RPMI7951 (cell line): ENCODE results near the gene TUFM. TPM values are rescaled to one million over a fixed set of nuclear protein-coding genes. Genes with fewer than 3 reads are reported as not detected.
"Not testable (repeated sequence)": the region's sequence is repeated elsewhere in the genome, so short reads cannot be mapped to it uniquely, and the experiment has no call there.

Experiments
- DNase-seq: peaks from one replicate; pipeline ENCODE4 v3.0.0-alpha.2; 2012; ENCODE audit warnings: low read depth
- total RNA-seq: library from RNA; depleted of rRNA; stranded (reverse); fragments of >200 nt; shearing (Covaris generic); gene quantifications from 2 replicates; pipeline ENCODE4 v1.2.3, GENCODE V29; 2014

Gene TUFM
- total RNA-seq, 1 experiment from 2014 or later, result 99.1 TPM

DNA sequence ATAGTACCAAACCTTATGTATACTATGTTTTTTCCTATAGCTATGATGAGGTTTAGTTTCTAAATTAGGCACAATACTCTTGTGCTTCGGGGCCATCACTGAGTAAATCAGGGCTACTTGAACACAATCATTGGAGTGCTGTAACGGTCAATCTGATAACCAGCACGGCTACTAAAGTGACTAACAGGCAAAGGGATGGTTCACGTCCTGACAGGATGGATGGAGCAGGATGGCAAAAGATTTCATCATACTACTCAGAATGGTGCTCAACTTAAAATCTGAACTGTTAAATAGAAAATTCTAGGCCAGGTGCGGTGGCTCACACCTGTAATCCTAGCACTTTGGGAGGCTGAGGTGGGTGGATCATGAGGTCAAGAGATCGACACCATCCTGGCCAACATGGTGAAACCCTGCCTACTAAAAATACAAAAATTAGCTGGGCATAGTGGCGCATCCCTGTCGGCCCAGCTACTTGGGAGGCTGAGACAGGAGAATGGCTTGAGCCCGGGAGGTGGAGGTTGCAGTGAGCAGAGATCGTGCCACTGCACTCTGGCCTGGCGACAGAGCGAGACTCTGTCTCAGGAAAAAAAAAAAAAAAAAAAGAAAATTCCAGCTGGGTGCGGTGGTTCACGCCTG lies 7.0 kb downstream of the TUFM start:
- no peak for DNase-seq

DNA sequence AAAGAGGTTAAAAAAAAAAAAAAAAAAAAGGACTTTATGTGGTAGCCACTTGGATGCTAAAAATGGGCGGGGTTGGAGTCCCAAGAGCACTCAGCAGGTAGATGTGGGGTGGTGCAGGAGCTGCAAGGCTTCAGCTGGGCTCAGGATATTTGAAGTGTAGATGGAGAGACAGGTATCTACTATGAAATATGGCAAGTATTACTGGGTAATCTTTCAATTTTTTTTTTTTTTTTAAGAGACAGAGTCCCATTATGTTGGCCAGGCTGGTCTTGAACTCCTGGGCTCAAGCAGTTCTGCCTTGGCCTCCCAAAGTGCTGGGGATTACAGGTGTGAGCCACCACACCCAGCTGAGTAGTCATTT lies 7.6 kb downstream of the TUFM start:
- no peak for DNase-seq

DNA sequence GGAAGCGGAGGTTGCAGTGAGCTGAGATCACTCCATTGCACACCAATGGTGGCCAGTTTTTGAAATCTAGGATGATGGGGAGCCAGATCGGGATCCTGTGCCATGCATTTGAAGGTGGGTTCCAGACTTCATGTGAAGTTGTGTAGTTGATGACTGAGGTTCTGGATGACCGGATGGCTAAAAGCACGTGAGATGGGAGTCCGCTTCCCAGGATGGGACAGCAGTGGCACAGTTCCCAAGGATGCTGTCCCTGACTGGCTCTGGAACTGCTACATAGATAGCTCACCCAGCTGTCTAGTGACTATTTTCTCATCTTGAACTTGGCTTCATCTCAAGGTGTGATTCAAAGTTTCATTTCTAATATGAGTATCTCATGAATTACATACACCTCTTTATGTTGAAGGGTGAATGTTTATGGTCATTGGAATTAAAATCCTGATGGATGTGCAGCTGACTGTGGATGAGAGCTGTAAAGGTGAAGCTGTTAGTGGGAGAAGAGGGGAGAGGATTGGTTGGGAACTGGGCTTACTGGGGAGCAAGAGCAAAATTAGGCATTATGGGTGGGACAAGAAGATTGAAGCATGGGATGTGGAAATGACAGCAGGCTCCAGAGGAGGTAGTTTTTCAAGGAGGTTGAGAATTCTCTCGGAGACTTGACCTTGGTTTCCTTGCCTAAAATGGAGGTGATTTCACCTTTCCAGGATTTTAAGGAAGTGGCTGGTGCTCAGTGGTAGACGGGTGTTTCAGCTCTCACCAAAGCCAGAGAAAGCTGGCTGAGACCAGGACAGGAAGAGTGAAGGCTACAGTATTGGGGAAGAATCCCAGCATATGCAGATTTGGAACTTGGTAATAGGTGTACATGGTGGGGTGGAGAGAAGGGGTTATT lies 8.2 kb downstream of the TUFM start:
- DNase-seq, result no peak

DNA sequence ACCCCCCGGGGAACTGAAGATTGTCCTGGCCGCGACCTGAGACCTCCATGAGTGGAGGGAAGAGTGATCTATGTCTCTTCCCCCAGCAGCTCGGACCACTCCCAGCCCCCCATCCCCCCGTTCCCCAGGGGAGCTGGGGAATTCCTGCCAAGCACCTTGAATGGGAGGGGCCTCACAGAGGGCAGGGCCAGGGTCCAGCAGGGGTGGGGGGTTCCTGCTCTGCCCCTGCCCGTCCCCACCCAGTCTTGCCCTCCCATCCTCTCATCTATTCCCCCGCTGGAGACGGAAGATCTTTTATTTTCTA lies 9.4 kb downstream of the TUFM start:
- no peak for DNase-seq

DNA sequence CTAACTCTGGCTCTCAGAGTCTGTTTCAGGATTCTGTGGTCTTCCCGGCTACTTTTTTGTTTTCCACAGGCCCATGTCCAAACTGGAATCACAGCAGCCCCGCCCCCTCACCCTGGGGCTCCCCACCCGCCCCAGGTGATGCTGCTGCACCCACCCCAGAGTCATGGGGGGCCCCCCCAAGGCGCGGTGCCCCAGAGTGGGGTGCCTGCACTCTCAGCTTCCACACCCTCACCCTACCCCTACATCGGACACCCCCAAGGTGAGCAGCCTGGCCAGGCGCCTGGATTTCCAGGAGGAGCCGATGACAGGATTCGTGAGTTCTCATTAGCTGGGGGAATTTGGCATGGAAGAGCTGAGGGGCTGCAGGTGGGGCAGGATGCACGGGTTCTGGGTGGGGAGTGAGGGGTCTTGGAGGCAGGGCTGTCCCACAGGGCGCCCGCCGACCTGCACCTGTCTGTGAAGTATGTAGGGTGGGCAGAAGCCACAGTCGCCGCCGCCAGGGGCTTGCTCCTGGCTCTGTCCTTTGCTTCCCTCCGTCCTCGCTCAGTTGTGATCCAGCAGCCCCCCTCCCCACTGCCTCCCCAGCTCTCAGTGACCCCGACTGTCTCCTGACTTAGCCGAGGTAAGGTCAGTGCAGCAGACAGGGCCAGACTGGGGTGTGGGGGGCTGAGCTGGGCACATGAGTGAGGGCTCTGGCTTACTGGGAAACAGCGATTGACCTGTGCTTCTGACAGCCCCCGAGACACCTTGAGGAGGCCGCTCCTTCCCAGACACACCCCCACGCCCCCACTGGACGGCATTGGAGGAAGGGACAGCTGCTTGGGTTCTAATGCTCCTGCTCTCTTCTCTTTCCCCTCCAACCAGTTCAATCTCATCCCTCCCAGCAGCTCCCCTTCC lies 10.0 kb downstream of the TUFM start:
- no peak for DNase-seq

DNA sequence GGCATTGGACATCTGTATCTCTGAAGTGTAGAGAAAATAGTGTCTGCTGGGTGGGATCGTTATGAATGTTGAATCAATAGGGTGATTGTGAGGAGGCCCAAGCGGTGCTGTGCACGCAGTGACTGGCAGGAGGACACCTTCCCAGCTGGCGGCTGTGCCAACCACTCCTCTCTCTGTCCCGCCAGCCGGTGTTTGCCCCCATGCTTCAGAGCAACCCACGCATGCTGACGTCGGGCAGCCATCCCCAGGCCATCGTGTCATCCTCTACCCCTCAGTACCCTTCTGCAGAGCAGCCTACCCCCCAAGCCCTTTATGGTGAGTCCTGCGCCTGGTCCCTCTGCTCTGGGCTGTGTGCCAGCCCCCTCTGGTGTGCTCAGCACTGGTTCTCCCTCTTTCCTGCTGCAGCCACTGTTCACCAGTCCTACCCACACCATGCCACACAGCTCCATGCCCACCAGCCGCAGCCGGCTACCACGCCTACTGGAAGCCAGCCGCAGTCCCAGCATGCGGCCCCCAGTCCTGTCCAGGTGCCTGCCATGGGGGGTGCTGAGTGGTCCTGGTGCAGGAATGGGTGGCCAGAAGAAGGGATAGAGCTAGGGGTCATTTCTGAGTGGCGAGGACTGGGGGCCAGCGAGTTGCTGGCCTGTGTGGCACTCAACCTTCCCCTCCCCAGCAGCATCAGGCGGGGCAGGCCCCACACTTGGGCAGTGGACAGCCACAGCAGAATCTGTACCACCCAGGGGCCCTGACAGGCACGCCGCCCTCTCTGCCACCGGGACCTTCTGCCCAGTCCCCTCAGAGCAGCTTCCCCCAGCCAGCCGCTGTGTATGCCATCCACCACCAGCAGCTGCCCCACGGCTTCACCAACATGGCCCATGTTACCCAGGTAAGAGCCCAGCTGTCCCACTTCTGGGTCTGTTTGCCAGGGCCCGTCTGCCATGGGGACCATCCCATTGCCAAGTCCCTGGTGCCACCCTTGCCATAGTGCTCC lies 11.0 kb downstream of the TUFM start:
- no peak for DNase-seq

DNA sequence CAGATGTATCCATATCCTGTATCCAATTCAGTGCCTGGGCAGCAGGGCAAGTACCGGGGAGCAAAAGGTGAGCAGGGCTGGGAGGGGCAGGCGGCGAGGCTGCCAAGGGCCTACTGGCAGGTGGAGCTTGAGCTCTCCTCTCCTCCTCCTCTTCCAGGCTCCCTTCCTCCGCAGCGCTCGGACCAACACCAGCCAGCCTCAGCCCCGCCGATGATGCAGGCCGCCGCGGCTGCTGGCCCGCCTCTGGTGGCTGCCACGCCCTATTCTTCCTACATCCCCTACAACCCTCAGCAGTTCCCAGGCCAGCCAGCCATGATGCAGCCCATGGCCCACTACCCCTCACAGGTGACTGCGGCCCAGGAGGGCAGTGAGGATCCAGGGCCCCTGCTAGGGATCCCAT lies 11.8 kb downstream of the TUFM start:
- no peak for DNase-seq

DNA sequence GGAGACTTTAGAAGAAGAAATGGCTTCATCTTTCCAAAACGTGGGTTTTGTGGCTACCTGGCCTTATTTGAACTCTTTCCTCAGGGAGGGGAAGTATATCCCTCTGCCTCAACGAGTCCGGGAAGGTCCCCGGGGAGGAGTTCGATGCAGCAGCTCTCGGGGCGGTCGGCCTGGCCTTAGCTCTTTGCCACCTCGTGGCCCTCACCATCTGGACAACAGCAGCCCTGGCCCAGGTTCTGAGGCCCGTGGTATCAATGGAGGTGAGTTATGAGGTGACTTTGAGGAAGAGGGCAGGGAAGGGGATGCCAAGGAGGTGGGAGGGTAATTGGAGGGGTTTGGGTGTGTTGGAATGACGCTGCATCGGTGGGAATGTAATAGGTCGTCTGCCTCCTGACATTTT lies 15.6 kb downstream of the TUFM start:
- DNase-seq, result no peak

DNA sequence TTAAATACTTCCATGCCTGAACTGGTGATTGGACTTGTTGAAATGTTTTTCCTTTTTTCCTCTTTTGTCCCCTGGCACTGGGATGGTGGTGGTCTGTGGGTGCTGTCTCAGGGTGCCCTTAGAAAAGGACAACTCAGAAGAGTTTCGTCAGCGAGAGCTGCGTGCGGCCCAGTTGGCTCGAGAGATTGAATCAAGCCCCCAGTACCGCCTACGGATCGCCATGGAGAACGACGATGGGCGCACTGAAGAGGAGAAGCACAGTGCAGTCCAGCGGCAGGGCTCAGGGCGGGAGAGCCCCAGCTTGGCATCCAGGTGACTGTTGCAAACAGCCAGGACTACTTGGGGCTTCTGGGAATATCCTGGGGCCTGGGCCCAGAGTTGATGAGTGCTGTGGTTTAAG lies 16.4 kb downstream of the TUFM start:
- no peak for DNase-seq

DNA sequence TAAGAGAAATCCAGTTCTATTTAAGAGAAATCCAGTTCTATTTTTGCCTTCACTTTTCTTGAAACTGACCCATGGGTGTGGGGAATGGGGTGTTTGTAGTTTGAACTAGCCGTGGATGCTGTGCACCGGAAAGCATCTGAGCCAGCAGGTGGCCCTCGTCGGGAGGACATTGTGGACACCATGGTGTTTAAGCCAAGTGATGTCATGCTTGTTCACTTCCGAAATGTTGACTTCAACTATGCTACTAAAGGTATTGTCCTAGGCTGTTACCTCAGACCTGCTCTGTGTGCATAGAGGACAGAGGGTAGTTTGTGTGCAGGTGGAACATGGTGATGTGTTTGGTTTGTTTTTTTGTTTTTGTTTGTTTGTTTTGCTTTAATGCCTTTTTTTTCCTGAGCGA lies 20.0 kb downstream of the TUFM start:
- no peak for DNase-seq

DNA sequence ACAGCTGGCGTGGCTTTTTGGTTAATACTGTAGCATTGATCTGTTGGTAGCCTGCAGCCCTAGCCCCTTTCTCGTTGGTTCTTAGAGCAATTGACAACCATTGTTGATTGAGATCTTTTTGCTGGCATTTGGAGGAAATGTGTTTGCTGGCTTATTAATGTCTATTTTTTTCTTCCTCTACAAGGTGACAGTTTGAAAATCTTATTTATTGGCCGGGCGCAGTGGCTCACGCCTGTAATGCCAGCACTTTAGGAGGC lies 21.5 kb downstream of the TUFM start:
- DNase-seq, result no peak

DNA sequence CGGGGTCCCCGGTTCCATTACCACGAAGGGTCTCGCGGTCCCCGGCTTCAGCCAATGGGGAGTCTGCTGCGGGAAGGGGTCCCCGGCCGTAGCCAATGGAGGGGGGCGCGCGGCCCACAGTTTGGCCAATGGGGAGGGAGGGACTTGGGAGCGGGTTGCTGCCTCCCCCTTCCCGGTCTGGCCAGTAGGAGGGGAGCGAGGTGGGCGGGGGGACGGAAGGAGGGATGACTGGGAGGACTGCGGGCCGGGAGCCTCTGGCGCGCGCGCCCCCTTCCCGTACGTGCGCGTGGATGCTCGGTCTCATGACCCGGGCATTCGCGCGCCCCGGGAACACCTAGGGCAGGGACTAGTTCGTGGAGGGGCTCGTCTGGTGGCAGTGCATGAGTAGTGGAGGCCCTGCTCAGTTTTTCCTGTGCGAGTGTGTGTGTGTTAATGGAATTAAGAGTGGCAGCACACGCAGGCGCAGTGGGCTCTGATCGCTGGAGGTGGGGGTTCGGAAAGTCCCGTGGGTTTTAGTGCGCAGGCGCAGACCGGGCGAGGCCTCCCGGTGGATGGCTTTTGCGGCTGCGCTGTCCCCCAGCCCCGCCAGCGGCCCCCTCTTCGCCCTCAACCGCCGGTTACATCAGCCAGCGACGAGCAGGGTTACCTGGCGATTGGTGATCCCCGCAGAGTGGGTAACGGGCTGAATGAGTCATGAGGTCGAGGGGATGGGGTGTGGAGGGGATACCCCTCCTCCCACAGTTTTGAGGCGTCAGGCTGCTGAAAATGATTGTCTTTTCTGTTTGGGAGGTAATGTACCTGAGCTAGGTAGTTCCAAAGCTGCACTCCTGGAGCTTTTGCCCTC lies 22.1 kb downstream of the TUFM start:
- peak; percentile 96 for DNase-seq

DNA sequence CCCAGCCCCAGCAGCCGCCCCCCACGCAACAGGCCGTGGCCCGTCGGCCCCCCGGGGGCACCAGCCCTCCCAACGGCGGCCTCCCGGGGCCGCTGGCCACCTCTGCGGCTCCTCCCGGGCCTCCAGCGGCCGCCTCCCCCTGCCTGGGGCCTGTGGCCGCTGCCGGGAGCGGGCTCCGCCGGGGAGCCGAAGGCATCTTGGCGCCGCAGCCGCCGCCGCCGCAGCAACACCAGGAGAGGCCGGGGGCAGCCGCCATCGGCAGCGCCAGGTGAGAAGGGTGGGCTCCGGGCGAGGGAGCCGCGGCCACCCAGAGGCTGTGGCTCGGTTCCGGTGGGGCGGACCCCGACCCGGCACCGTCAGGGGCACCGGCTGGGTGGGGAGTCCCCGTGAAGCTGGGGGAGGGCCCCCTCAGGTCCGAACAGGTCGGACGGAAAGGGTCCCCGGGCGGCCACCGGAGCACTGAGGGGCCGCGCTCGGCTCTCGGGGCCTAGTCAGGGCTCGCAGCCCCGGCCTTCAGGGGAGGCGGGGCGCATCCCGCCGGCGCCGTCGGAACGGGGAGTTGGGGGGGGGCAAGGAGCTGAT lies 22.8 kb downstream of the TUFM start:
- no peak for DNase-seq

DNA sequence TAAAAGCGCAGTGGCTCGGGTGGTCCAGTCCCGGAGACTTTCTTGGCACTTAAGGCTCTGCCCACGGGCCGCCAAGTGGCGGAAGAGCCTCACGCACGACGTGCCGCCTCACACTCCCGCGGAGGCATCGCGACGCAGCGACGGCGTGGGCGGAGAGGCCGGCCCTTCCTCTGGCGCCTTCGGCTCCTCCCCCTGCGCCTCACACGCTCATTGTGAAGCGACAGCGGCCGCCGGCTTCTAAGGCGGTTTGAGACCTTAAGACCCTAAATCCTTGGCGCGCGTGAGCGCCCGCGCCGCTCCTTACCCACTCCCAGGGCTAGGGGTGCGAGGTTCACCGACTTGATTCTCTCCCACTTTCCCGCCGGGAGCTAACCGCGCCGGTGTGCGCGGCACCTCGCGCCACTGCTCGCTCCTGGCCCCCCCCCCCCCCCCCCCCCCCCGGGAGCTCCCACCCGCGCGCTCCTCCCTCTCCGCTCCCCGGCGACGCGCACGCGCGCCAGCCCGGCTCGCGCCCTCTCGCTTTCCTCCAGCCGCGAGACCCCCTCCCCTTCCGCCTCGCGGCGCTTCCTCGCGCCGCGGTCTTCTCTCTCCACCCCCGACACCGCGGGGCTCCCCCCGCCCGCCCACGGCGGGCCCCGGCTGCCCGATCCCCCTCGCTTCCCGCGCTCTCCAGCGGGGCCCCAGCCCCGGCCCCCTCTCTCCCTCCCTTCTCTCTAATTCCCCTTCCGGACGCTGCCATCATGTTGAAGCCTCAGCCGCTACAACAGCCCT lies 23.4 kb downstream of the TUFM start, which contains the start of gene ATXN2L:
Gene ATXN2L (plus strand): TSS at position 480 of the 771 bp plus-strand sequence. CDS start 261 bp downstream, at position 741.
- DNase-seq, result peak; percentile 94

DNA sequence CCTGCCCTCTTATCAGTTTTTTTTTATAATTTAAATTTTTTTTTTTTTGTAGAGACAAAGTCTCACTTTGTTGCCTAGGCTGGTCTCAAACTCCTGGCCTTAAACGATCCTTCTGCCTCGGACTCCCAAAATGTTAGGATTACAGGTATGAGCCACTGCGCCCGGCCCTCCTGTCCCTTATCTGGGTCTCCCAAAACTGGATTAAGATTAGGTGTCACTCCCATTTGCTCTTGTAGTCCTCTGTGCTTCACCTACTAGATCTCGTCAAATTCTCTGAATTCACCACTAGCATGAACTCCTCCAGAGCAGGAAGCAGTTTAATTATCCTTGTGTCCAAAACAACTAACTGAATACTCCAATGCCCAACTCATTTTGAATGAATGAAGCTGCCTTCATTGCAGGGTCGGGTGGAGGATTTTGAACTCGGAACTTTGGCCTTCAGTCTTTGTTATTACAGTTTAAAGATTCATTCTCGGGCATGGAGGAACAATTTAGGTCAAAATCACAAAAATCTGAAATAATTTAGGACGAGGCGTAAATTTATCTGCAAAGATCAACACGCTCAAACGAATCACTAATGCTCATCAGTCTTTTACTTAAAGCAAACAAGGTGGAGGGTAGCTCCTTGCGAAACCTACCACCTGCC lies 24.2 kb downstream of the TUFM start:
- no peak for DNase-seq

DNA sequence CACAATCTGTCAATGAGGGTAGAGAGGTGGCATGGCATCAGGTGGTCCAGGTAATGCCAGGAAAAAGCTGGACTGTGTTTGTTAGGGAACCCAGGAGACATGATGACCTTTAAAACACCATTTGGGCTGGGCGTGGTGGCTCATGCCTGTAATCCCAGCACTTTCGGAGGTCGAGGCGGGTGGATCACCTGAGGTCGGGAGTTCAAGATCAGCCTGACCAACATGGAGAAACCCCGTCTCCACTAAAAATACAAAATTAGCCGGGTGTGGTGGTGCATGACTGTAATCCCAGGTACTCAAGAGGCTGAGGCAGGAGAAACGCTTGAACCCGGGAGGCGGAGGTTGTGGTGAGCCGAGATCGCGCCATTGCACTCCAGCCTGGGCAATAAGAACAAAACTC lies 25.6 kb downstream of the TUFM start:
- DNase-seq, result not testable (repeated sequence)

DNA sequence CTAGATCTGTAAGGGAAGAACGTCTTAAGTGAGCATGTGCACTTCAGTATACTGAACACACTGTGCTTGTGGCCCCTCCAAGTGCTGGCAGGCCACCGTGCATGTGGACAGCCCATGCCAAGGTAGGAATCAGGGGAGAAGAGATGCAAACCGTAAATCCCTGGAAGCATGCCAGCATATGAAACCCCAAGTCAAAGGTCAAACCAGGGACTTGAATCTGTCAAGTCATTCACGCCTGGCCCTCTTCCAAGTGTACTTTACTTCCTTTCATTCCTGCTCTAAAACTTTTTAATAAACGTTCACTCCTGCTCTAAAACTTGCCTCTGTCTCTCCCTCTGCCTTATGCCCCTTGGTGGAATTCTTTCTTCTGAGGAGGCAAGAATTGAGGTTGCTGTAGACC lies 26.1 kb downstream of the TUFM start:
- DNase-seq, result no peak

DNA sequence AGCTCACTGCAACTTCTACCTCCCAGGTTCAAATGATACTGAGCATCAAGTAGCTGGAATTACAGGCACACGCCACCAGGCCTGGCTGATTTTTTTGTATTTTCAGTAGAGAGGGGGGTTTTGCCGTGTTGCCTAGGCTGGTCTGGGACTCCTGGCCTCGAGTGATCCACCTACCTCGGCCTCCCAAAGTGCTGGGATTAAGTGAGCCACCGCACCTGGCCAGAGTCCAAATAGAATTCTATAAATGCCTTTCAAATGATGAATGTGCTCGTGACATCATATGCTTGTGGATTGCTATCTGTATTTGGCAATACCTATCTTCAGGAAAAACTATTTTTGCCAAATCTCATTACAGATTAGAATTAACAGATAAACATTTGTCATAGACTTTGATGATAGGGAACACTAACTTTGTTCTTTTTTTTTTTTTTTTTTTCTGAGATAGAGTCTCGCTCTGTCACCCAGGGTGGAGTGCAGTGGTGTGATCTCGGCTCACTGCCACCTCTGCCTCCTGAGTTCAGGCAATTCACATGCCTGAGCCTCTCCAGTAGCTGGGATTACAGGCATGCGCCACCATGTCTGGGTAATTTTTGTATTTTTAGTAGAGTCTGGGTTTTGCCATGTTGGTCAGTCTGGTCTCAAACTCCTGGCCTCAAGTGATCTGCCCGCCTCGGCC lies 38.6 kb downstream of the TUFM start:
- not testable (repeated sequence) for DNase-seq
